AG04450 (cell line): Measurements from ENCODE around the gene NFATC2. TPM values are rescaled to one million over a fixed set of nuclear protein-coding genes. Genes with fewer than 3 reads are reported as not detected.

Source experiments
- CTCF ChIA-PET: fragments of 300-600, 350-600 bp; formaldehyde crosslinking; extraction: SDS; loops from one replicate; lab custom pipeline; 2022; ENCODE audit warnings: antibody characterized with exemption, inconsistent platforms; lab: Charles Lee
- POLR2A ChIA-PET: fragments of 350-600 bp; formaldehyde crosslinking; extraction: SDS; loops from one replicate; lab custom pipeline; 2021; ENCODE audit warnings: antibody characterized with exemption, inconsistent platforms; lab: Yijun Ruan, JAX
- DNase-seq: peaks from one replicate; pipeline ENCODE4 v3.0.0-alpha.2; 2011; ENCODE audit warnings: low read depth, low spot score
- H3K27ac ChIP-seq: one replicate; pipeline ENCODE4 v1.5.1; 2012; ENCODE audit warnings: low read depth, low read length, control low read depth
- H3K27me3 ChIP-seq: one replicate; pipeline ENCODE4 v1.6.0; 2012; ENCODE audit warnings: low read length; ENCODE audit not compliant: control insufficient read depth, insufficient read depth
- H3K4me3 ChIP-seq: 2 replicates; pipeline ENCODE4 v1.5.1; 2011; ENCODE audit warnings: mild to moderate bottlenecking, low read depth, low read length, control low read depth
- H3K9me3 ChIP-seq: 2 replicates; pipeline ENCODE4 v1.5.1; 2012; ENCODE audit warnings: low read length; ENCODE audit not compliant: control insufficient read depth, insufficient read depth
- polyA plus RNA-seq: library from polyadenylated mRNA; depleted of rRNA; stranded (reverse); fragments of >200 nt; gene quantifications from 2 replicates; pipeline ENCODE4 v1.2.3, GENCODE V29; 2011
- TF ChIP-seq, protein P1 (sequence below): IDR thresholded peaks from 2 replicates; pipeline ENCODE4 v1.5.1; 2011; ENCODE audit warnings: low read depth, low read length, control low read depth, inconsistent platforms

NFATC2 gene
- polyA plus RNA-seq, 1 experiment, result 0.07 TPM

DNA sequence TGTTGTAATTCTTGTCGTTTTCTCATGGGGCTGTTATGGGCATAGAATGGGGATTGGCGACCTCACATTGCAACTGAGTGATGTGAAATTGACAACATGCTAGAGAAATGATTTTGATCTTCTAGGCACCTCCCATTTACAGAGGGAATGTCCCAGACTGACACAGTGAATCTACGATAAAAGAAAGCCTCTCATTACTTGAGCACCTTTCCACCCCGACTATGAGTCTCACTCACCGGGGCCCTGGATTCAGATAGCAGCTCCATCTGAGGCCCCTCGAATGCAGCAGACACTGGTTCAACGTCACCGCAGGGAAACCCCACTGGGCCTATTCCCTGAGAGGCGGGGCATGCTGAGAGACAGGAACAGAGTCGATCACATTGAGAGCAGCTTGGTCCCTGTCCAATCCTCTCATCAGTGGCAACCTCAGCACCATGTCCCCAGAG is 49.1 kb downstream of the NFATC2 start:
- CTCF ChIA-PET, result no interaction called here
- H3K27ac ChIP-seq, result no peak overlapping the region
- no peak for DNase-seq
- TF ChIP-seq, protein P1, sequence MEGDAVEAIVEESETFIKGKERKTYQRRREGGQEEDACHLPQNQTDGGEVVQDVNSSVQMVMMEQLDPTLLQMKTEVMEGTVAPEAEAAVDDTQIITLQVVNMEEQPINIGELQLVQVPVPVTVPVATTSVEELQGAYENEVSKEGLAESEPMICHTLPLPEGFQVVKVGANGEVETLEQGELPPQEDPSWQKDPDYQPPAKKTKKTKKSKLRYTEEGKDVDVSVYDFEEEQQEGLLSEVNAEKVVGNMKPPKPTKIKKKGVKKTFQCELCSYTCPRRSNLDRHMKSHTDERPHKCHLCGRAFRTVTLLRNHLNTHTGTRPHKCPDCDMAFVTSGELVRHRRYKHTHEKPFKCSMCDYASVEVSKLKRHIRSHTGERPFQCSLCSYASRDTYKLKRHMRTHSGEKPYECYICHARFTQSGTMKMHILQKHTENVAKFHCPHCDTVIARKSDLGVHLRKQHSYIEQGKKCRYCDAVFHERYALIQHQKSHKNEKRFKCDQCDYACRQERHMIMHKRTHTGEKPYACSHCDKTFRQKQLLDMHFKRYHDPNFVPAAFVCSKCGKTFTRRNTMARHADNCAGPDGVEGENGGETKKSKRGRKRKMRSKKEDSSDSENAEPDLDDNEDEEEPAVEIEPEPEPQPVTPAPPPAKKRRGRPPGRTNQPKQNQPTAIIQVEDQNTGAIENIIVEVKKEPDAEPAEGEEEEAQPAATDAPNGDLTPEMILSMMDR, result no peak
- H3K4me3 ChIP-seq, result no peak overlapping the region
- POLR2A ChIA-PET, result interaction anchor here (0.5 kb wide), 1 partner anchor 459 kb away, joined by 3 read pairs; no protein-coding TSS in a partner anchor
- H3K9me3 ChIP-seq, result no peaks in the 10 kb centered on the region; the same call in 1 of the 2 replicates
- no peaks in the 10 kb centered on the region for H3K27me3 ChIP-seq

DNA sequence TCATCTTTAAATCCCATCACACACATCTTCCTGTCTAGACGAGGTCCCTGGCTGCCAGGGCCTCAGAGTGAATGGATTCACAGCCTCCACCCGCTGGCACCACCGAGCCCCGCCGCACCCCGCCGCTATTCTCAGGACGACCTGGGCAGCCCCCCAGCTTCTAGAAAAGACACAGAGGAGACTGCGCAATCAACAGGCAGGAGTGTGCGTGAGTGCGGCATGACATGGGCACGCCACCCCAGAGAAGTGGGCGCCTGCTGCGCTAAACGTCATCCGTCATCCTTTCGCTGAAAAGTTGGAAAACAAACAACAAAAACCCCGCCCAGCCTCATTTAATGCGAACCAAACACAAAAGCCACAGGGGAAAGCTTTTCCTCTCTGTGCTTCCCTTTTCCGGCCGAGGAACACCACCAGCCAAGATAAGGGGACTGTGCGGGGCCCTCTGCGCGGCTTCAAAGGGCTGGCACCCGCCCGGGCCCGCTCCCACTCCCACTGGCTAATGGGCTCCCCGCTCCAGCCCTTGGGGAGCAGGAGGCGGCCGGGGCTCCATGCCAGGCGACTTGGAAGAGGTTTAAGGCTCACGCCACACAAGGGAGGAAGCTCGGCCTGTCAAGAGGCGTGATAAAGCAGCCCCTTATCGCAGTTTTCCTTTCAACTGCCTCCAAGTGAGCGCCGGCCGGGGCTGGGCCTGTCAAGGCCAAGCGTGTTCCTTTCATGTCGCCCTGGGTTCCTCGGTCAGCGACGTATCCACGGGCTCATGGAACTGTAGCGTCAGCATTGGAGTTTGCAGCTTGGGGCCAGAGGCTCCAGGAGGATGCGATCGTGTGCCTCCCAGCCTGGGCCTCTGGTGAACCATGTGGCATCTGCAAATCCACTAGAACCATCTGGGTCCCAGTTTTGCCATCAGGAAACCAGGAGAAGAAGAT is 50.1 kb downstream of the NFATC2 start:
- Histone ChIP-seq H3K27me3 (no peaks in the 10 kb centered on the region), H3K4me3 (no peak overlapping the region), H3K9me3 (no peaks in the 10 kb centered on the region; the same call in 1 of the 2 replicates), H3K27ac (no peak overlapping the region)
- TF ChIP-seq, protein P1, result no peak
- no peak for DNase-seq
- POLR2A ChIA-PET, result no interaction called here
- CTCF ChIA-PET, result no interaction called here

DNA sequence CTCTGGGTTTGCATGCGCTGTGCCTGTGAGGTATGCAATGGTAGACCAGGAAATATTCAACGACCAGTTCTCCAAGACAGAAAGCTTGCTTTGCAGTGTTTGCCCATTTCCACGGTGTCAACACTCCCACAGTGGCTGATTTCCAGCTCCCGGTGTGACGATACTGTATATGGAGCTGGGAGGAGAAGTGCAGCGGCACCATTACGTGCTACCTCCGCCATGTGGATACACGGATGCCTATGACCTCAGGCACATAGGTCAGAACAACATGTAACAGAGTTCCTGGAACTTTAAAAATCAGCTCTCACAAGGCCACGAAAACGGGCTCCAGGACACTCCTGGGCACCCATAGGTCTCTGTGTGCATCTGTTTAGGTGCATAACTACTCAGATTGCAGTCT is 51.1 kb downstream of the NFATC2 start:
- H3K4me3 ChIP-seq, result no peak overlapping the region
- H3K27me3 ChIP-seq, result no peaks in the 10 kb centered on the region
- ChIA-PET CTCF (no interaction called here), POLR2A (no interaction called here)
- no peak overlapping the region for H3K27ac ChIP-seq
- no peaks in the 10 kb centered on the region; the same call in 1 of the 2 replicates for H3K9me3 ChIP-seq
- TF ChIP-seq, protein P1, result no peak
- DNase-seq, result no peak

GRCh38 chr20:51490635-51491034 is 51.9 kb downstream of the NFATC2 start:
- no peak overlapping the region for H3K27ac ChIP-seq
- ChIA-PET CTCF (no interaction called here), POLR2A (no interaction called here)
- H3K27me3 ChIP-seq, result no peaks in the 10 kb centered on the region
- H3K4me3 ChIP-seq, result no peak overlapping the region
- no peak for DNase-seq
- no peaks in the 10 kb centered on the region; the same call in 1 of the 2 replicates for H3K9me3 ChIP-seq
- TF ChIP-seq, protein P1, result no peak

- ChIA-PET POLR2A (no interaction called here), CTCF (interaction anchor here (0.6 kb wide), 1 partner anchor 67 kb away, joined by 3 read pairs; no protein-coding TSS in a partner anchor)
- H3K4me3 ChIP-seq, result no peak overlapping the region
- no peak for DNase-seq
- H3K27ac ChIP-seq, result no peak overlapping the region
- TF ChIP-seq, protein P1, result no peak
- no peaks in the 10 kb centered on the region for H3K27me3 ChIP-seq
- no peaks in the 10 kb centered on the region; the same call in 1 of the 2 replicates for H3K9me3 ChIP-seq
These were observed 52.9 kb downstream of the NFATC2 start for GRCh38 chr20:51489611-51490010.
